ENCODE results near the gene REEP6. TPM values are rescaled to one million over a fixed set of nuclear protein-coding genes. Genes with fewer than 3 reads are reported as not detected.

Gene REEP6
- total RNA-seq, 4 donors from 2014 or later, result 3.1 to 19.0 (median 3.7) TPM

- TF ChIP-seq, protein P1, sequence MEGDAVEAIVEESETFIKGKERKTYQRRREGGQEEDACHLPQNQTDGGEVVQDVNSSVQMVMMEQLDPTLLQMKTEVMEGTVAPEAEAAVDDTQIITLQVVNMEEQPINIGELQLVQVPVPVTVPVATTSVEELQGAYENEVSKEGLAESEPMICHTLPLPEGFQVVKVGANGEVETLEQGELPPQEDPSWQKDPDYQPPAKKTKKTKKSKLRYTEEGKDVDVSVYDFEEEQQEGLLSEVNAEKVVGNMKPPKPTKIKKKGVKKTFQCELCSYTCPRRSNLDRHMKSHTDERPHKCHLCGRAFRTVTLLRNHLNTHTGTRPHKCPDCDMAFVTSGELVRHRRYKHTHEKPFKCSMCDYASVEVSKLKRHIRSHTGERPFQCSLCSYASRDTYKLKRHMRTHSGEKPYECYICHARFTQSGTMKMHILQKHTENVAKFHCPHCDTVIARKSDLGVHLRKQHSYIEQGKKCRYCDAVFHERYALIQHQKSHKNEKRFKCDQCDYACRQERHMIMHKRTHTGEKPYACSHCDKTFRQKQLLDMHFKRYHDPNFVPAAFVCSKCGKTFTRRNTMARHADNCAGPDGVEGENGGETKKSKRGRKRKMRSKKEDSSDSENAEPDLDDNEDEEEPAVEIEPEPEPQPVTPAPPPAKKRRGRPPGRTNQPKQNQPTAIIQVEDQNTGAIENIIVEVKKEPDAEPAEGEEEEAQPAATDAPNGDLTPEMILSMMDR (IDR thresholded peaks at IDR 0.05; ENCODE audit: low read depth), result no peak
Measured at GRCh38 chr19:1453525-1454364, 37.2 kb upstream of the REEP6 start.

DNA sequence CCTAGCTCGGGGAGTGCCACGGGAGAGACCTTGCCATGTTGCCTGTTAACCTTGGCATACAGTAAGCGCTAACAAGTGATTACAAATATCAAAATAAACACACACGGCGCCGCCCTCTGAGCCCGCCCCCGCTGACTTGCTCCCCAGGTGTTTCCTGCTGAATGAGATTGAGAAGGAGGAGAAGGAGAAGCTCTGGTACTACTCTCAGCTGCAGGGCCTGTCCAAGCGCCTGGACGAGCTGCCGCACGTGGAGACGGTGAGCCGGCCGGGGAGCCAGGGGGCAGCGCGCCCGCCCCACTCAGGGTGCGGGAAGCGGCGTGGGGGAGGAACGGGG, 36.0 kb upstream of the REEP6 start:
- TF ChIP-seq, protein P1 (IDR thresholded peaks at IDR 0.05; ENCODE audit: low read depth), result no peak

- TF ChIP-seq, protein P1 (IDR thresholded peaks at IDR 0.05; ENCODE audit: low read depth), result no peak
Measured at GRCh38 chr19:1455336-1456120, 35.5 kb upstream of the REEP6 start.

- TF ChIP-seq, protein P1 (IDR thresholded peaks at IDR 0.05; ENCODE audit: low read depth), result no peak
Measured at GRCh38 chr19:1456121-1456900, 34.7 kb upstream of the REEP6 start.

DNA sequence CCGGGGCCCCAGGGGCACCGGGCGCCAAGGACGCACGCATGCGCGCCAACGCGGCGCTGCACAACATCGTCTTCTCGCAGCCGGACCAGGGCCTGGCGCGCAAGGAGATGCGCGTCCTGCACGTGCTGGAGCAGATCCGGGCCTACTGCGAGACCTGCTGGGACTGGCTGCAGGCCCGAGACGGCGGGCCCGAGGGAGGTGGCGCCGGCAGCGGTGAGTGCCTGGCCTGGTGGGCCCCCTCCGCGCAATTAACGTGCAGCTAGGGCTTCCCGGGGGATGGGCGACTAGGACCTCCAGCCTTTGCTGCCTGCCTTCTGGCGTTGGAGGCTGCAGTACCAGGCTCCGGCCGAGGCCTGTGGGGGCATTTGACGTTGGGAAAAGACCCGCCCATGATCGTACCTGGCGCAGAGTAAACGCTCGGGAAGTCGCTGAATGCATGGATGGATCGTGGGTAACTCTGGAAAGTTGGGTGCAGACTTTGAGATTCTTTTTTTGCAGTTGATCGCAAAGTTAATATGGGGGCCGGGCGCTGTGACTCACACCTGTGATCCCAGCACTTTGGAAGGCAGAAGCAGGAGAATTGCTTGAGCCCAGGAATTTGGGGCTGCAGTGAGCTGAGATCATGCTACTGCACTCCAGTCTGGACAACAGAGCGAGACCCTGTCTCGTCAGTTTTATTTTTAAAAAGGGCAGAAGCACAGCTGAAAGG, 33.8 kb upstream of the REEP6 start:
- TF ChIP-seq, protein P1 (IDR thresholded peaks at IDR 0.05; ENCODE audit: low read depth), result no peak

DNA sequence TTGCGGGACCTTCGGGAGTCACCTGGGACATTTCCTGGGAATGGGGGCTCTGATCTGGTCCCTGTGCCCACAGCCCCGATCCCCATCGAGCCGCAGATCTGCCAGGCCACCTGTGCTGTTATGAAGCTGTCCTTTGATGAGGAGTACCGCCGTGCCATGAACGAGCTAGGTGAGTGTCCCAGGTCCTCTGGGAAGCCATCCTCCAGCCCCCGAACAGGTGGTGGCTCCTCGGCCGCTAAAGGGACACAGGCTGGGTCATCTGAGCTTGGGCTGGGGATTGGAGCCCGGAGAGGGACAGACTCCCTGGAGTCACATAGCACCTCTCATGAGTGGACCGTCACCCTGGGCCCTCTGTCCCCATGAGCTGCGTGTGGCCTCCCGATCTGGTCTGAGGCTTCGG, 33.1 kb upstream of the REEP6 start:
- TF ChIP-seq, protein P1 (IDR thresholded peaks at IDR 0.05; ENCODE audit: low read depth), result no peak

Measured in subcutaneous adipose tissue (tissue), 4 donors.